AG04449 (cell line): ENCODE data around the gene NEUROD2.

Source experiments
- CTCF ChIA-PET: fragments of 350-600 bp; formaldehyde crosslinking; extraction: SDS; loops from one replicate; lab custom pipeline; 2021; ENCODE audit warnings: antibody characterized with exemption; lab: Yijun Ruan, JAX
- POLR2A ChIA-PET: fragments of 400-600, 350-600 bp; formaldehyde crosslinking; extraction: SDS; loops from one replicate; lab custom pipeline; 2020; ENCODE audit warnings: antibody characterized with exemption, inconsistent platforms; lab: Yijun Ruan, JAX
- DNase-seq: peaks from one replicate; pipeline ENCODE4 v3.0.0-alpha.2; 2010; ENCODE audit warnings: low read depth, low spot score
- H3K4me3 ChIP-seq: 2 replicates; pipeline ENCODE4 v1.5.1; 2011; ENCODE audit warnings: low read depth, mild to moderate bottlenecking, control low read depth, low read length
- CTCF ChIP-seq: IDR thresholded peaks from one replicate; pipeline ENCODE4 v1.5.1; 2011; ENCODE audit warnings: mild to moderate bottlenecking, moderate library complexity, low read length, control low read depth, inconsistent platforms; ENCODE audit not compliant: insufficient read depth; ENCODE audit errors: missing control alignments

NEUROD2 gene

GRCh38 chr17:39607851-39608130, at the start of gene NEUROD2:
Gene NEUROD2, minus strand, starts transcription at chr17:39607920. Its CDS starts 1,321 bp downstream, at chr17:39606599.
- CTCF ChIA-PET: interaction anchor here (6.4 kb wide), 1 partner anchor 13 kb away, joined by 71 read pairs; no protein-coding TSS in a partner anchor
- POLR2A ChIA-PET: no interaction called here
- no peak within 1 kb of the TSS for H3K4me3 ChIP-seq
- DNase-seq: no peak
- no peak for TF ChIP-seq CTCF

GRCh38 chr17:39655105-39655504, 47.4 kb upstream of the NEUROD2 start:
- no peak for TF ChIP-seq CTCF
- POLR2A ChIA-PET: no interaction called here
- no peak overlapping the region for H3K4me3 ChIP-seq
- CTCF ChIA-PET: interaction anchor here (0.8 to 28.8 kb wide), 10 partner anchors 8 to 107 kb away, joined by 3 to 822 read pairs (median 12); partner anchors contain the start of genes PGAP3, PNMT, PPP1R1B and STARD3
- DNase-seq: no peak

GRCh38 chr17:39653662-39654331, 46.1 kb upstream of the NEUROD2 start:
- CTCF ChIA-PET: interaction anchor here (0.7 to 28.8 kb wide), 13 partner anchors 9 to 115 kb away, joined by 3 to 822 read pairs (median 8); partner anchors contain the start of genes ERBB2, PGAP3, PNMT and PPP1R1B
- no peak overlapping the region for H3K4me3 ChIP-seq
- DNase-seq: no peak
- TF ChIP-seq CTCF: peak; percentile 82
- POLR2A ChIA-PET: no interaction called here

GRCh38 chr17:39653316-39653661, 45.6 kb upstream of the NEUROD2 start:
- no peak for DNase-seq
- H3K4me3 ChIP-seq: no peak overlapping the region
- ChIA-PET CTCF (interaction anchor here (0.7 to 28.8 kb wide), 11 partner anchors 10 to 114 kb away, joined by 3 to 822 read pairs (median 13); partner anchors contain the start of genes ERBB2, PGAP3, PNMT and PPP1R1B), POLR2A (no interaction called here)
- TF ChIP-seq CTCF: no peak

GRCh38 chr17:39652587-39653315, 45.0 kb upstream of the NEUROD2 start:
- TF ChIP-seq CTCF: no peak
- no peak for DNase-seq
- no peak overlapping the region for H3K4me3 ChIP-seq
- POLR2A ChIA-PET: no interaction called here
- CTCF ChIA-PET: interaction anchor here (1.6 to 28.8 kb wide), 8 partner anchors 9 to 104 kb away, joined by 4 to 822 read pairs (median 16); partner anchors contain the start of genes ERBB2, PNMT, PPP1R1B and TCAP
